HG02588 (cell line): ENCODE measurements around the gene COL19A1.

Source experiments
- ATAC-seq: cut with Tn5 transposase; IDR thresholded peaks from one replicate; pipeline ENCODE4 v1.9.1; 2021; ENCODE audit warnings: mild to moderate bottlenecking, moderate library complexity; ENCODE audit not compliant: unreplicated experiment

COL19A1 gene

DNA sequence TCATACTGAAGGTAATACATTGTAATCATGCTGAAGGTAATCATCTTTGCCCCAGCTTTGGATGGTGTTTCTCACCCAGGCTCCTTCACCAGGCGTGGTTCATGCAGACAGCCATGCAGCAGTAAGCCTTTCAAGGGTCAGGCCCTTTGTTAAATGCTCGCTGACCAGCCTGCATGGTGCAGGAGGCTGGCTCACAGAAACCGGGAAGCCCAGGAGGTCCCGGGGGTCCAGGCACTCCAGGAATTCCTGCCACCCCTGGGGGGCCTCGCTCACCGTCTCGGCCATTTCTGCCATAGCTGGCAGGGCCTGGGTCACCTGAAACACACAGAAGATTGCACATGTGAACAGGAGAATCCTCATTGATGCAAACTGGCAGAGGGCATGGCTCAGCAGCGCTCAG lies 350.4 kb downstream of the COL19A1 start:
- no peak for ATAC-seq

DNA sequence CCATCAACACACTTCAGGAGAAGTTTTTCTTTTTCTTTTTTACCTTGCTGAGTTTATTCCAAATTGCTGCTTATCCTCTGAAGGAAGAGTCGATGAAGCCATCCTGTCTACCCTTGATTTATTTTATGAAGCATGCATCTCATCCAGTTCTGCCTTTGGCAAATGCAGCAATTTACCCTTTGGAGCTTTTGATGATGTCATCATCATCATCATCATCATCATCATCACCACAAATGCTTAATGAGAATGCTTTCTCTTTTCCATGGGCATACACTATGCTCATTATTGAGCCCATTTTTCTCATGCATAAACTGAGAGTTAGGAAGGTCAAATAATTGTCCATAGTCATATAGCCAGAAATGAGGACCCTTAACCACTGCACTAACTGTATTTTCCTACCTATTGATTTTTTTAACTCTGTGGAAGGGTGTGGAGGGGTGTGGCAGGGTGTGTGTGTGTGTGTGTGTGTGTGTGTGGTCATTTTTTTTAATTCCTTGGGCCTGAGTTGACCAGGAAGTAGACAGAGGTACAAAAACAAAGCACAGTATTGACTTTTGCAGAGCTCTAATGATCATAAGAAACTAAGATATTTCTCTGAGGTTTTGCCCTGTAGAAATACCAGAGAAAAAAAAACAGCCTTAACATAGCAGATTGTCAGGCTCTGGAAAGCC lies 353.7 kb downstream of the COL19A1 start:
- ATAC-seq = no peak

DNA sequence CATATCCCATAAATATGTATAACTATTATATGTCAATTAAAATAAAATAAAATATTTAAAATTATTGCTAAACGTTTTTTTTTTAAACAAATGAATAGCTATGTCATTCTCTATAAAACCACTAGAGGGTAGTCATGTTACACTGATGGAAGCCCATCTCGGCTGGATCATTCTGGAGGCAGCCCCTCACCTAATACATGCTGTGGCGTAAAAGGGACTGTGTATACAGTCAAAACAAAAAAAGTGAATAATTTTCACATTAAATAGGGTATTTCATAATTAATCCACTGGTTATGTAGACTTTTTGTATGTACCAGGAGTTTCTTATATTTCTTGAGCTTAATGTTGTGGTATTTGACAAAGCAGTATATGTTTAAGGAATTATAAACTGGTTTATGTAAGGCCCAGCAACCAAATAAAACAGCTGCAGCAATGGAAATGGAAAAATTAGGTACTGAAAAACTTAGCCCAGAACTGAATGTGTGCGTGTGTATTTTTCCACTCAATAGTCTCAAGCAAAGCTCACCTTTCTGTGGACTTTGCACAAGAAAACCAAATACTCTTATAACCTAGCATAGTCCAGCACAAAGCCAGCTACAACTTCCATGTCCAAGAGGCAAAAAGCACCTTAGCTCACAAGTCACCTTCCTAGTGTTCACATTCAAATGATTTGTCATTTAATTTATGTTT lies 354.8 kb downstream of the COL19A1 start:
- ATAC-seq = no peak

DNA sequence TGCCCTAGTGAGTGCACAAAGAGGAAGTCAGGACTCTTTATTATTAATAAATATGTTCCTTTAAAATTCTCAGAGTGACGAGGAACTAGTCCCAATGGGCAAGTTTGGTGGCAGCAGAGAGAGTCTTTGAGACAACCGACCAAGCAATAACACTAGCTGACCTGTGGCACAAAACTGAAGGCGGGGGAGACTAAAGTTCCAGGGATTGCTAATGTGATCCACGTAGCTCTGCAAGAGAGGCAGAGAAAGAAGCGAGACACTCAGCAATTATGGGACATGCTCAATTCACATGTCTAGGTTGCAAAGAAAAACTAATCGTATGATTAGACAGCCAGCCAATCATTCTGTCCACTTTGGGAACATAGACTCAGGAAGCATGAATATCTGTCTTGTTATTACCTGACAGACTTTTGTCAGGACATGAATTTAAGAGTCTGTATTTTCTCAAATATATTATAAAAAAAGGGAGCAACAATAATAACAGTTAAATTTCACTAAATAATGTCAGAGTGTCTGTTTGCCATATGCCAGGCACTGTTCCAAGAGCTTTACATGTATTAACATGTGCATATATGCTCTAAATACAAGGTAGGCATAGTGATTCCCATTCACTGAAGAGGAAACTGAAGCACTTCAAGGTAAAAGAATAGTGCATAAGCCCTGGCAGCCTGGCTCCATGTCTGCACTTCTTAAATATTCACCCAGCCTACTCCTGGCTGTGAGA lies 355.5 kb downstream of the COL19A1 start:
- no peak for ATAC-seq

DNA sequence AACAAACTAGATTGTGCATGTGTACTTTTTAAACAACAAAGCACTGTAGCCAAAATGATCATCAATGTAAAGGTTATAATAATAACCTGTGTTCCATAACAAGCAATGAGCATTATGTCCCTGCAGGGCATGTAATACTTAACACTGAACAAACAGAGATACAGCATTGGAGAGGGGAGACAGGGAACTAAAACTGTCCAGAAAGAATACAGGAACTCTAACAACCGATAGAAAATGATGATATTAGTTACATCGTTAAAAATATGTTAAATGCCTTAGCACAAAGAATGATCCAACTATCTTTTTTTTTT lies 356.0 kb downstream of the COL19A1 start:
- no peak for ATAC-seq

DNA sequence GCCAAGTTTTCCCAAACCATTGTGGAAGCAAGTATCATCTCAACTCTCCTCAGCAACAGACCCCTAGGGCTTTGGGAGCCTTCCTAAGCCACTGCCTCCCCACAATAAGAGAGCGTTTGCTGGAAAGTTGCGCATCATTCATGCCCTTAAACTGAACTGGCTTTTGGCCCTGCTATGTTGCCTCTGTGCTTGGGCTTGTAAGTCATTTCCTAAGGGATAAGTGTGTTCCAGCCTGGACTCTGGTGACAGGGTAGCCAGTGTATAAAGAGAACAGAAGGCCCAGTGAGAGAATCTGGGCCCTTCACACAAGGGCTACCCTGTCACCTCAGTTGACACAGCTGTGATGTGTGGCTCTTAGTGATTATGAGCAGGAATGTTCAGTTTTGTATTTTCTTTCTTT lies 358.7 kb downstream of the COL19A1 start:
- ATAC-seq = no peak

DNA sequence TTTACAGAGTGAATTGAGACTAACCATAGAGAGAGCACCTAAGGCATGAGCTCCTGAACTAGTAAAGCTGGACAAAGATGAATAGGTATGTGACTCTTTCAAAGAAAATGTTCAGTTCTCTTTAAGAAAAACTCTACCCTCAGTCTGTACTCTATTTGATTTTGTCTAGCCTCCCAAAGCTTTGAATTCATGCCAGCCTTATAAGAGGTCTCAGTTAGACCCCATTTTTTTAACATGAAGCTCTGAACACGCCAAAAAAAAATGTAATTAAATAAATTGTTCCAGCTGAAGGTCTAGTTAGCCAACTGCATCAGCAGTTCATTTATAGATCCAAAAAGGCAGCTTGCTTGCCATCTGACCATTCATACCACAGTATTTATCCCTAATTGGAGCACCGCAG lies 365.0 kb downstream of the COL19A1 start:
- no peak for ATAC-seq

DNA sequence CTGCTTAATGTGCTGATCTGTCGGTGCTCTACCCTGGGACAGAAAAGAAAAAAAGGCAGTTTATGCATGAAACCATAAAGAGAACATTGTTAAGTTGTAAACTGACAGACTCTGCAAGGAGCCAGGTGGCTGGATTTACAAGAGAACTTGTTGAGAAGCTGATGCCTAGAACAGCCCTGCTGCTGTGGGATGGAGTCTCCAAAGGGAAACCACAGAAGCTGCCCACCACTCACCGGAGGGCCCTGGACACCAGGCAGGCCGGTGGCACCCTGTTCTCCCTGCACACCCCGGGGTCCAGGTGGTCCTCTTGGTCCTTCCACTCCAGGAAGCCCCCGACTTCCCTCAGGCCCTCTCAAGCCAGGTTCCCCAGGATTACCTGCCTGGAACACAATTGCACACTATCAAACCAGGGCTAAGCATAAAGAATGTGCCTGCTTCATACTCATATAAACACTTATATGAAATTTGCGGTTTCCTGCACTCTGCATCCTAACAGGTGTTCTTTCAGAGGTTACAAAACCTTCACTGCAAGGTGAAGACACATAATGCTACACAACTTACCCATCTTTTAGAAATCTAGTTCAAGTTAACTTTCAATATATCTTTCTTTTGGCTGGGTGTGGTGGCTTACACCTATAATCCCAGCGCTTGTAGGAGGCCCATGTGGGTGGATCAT lies 368.3 kb downstream of the COL19A1 start:
- no peak for ATAC-seq

DNA sequence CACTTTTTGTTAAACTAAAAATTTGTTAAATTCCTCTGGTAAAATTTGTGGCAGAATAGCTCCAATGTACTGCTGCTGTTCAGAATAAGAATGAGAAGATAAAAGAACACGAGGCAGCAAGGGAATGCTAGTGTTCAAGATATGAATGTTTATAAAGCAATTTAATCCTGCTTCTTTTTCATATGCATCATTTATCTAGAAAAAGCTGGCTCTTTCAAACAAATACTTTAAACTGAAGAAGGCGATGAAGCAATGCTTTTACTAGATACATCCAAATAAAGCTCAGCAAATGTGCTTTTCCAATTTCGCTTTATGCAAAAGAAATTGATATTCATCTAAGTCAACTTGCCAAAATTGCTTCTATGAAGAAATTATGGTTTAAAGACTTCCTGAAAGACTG lies 370.0 kb downstream of the COL19A1 start:
- ATAC-seq = no peak

DNA sequence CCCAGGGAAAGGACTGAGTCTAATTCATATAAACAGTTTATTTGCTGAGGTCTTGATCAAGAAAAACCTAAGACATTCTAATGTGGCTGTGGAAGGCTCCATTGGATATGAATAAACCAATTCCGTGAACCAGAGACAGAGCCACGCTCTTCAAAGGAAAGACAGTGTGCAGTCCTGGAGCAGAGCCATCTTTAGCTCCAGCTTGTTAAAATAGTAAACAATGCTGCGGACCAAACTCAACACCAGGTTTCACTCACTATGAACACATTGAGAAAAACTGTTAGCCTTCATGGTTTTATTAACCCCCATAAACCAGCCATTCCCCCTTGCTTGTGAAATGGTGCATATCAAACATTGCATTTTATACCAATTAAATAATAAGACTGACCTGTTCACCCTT lies 374.7 kb downstream of the COL19A1 start:
- ATAC-seq = no peak

DNA sequence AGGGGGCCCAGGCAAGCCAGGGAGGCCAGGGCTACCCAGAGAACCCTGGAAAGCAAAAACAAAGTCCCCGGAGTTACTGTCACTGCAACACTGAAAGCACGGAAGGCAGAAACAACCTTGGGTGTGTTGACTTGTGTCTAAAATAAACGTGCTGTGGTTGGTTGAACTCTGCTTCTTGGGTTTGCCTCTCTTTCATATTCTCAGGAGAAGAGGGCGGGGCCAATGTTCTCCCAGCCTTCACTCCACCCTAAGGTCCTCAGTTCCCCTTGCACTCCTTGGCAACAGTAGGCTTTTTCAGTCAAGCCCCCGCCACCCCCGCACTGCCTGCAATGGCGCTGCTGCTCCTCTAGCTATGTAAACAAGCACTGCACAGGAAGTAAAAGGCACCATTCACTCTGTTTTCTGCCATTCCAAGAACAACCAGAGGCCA lies 375.6 kb downstream of the COL19A1 start:
- no peak for ATAC-seq

DNA sequence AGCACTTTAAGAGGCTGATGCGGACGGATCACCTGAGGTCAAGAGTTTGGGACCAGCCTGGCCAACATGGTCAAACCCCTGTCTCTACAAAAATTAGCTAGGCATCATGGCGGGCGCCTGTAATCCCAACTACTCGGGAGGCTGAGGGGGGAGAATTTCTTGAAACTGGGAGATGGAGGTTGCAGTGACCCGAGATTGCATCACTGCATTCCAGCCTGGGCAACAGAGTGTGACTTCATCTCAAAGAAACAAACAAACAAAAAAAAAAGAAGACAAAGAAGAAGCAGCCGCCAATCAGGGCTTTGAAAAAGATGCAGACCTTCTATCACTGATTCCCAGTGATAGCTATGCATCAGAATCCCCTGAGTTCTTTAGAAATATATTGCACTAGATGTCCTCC lies 379.8 kb downstream of the COL19A1 start:
- no peak for ATAC-seq

DNA sequence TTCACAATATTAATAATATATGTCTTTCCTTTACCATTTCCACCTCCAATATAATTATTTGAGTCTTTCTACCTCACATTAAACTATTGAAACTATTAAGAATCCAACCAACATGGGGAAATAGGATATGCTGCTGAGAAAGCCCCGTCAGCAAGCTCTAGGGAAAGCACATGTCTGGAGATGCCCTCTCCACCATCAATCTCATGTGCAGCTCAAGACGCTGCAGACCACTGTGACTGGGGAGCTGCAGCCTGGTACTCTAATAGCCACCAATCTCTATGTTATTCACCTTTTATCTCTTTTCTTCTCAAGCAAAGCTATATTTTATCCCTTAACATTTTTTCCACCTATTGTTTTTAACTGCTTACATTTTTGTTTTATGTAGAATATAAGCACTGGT lies 386.2 kb downstream of the COL19A1 start:
- no peak for ATAC-seq

DNA sequence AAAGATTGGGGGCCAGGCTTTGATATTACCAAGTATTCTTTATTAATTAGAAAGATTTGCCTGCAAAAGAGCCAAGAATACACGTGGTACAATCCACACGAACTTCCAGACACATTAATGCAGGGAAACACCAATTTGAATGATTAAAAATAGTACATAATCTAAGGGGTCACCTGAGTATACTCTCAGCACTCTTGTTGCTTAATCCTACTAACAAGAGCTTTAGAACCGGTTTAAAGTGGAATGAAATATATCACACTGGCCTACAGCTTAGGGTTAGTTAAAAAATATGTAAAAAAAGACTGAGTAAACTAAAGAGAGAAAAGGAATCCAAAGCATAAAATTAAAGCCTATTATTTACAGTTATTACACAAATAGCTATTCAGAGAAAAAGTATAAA lies 387.6 kb downstream of the COL19A1 start:
- ATAC-seq = no peak

DNA sequence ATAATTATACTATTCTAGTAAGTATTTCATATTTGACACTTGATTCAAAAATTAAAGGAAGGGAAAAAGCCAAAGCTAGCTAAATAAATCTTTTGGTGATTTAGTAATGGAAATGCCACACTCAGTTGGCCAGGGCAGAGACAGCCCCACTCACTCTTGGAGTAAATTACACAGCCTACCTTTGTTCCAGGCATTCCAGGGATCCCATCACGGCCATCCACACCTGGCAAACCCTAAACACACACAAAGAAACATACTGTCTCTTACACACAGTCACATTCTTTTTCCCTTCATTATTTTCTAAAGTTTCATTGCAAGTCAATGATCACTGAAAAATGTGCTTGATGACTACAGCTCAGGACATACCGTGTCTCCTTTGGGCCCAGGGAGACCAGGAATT lies 388.4 kb downstream of the COL19A1 start:
- ATAC-seq = no peak

DNA sequence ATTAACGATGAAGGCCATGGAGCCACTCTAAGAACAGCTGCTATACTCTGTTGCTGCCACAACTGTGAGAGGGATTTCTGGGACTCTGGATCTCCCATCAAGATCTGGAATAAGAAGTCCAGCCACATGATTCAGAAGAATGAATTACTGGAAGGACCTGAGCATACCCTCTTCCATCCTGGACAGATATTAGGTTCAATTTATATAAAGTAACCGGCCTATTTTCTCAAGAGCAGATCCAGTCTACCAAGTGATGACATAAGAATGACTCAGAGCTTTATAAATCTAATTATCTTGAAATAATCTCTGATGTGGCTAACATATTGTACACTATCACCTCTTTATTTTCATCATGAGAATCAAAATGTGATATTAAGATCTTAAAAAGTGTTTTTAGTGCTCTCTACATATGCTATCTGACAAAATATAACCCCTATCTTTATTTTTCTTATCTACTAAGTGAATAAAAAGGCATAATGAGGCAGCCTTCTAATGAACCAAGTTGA lies 391.5 kb downstream of the COL19A1 start:
- ATAC-seq = no peak

DNA sequence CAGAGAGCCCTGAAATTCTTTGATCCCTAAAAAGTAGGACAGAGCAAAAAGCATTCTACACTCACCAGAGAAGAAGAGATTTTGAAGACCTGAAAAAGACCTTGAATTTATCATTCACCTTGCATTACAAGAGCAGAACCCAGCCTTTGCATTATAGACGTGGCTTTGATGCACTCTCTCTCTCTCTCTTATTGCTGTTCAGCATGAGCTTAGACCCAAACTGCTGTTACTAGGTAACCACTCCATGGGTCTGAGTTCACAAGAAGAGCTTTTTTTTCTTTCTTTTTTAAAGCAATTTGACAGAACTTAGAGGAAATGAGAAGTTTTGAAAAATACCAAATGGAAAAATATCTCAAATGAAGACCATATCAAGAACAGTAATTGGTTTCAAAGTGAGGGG lies 392.1 kb downstream of the COL19A1 start:
- ATAC-seq = no peak
